ENCODE results near the gene CXCL6.

GRCh38 chr4:73856518-73856917 is 20.0 kb downstream of the CXCL6 start:
- TF ChIP-seq CTCF (IDR thresholded peaks at IDR 0.05) (no peak), NRF1 (IDR thresholded peaks at IDR 0.05; ENCODE audit: low read depth, low read length) (no peak)
